Pericardium fibroblast (primary cell): Measurements from ENCODE around the gene CRNKL1. TPM values are rescaled to one million over a fixed set of nuclear protein-coding genes. Genes with fewer than 3 reads are reported as not detected.

Experiments used
- total RNA-seq: library from RNA; depleted of rRNA; stranded (reverse); fragments of >200 nt; gene quantifications from 2 replicates; pipeline ENCODE4 v1.2.3, GENCODE V29; 2015

Gene CRNKL1
- total RNA-seq: 12.8 and 13.8 TPM in 2 replicates

DNA sequence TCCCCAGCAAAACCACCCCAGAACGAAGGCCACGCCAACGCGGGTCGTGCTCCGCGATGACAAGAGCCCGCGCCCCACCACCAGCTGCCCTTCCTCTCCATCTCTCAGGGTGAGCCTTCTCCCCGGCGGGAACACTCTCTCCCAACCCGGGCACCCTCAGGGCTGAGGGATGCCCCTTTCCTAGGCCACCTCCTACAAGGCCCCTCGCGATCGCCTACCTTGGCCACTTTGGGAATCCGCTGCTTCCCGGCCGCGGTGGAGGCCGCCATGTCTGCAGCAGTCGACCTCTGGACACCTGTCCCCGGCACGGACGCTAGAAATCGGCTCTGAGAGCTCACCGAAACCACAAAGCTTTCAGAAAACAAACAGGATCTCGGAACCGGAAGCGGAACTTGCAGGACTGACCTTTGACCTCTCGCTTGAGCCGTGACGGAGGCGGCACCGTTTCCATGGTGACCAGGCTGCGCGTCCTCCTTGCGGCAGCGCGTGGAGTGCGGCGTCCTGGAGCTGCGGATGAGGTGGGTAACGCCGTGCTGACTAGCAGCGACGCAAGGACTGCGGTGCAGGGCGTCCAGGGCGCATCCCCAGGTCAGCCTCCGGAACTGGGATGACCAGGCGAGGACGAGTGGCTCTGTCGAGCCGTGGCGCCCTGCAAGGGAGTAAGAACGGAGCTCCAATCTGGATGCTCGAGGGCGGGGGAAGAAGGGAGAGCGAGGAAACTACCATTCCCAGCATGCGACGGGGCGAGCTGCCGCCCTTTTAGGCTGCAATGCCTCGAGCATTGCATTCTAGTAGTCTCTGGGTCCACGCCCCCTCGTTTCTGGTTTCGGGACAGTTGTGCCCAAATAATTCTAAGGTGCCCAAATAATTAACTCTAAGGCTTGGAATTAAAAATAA, at the start of gene CRNKL1, which contains the start of gene CFAP61:
Gene CRNKL1, minus strand, starts transcription at position 393 of the 897 bp plus-strand sequence. Its CDS starts 124 bp downstream, at position 269.
Gene CFAP61, plus strand, starts transcription at position 459 of the 897 bp plus-strand sequence. CDS start 4,122 bp downstream, outside the sequence.

DNA sequence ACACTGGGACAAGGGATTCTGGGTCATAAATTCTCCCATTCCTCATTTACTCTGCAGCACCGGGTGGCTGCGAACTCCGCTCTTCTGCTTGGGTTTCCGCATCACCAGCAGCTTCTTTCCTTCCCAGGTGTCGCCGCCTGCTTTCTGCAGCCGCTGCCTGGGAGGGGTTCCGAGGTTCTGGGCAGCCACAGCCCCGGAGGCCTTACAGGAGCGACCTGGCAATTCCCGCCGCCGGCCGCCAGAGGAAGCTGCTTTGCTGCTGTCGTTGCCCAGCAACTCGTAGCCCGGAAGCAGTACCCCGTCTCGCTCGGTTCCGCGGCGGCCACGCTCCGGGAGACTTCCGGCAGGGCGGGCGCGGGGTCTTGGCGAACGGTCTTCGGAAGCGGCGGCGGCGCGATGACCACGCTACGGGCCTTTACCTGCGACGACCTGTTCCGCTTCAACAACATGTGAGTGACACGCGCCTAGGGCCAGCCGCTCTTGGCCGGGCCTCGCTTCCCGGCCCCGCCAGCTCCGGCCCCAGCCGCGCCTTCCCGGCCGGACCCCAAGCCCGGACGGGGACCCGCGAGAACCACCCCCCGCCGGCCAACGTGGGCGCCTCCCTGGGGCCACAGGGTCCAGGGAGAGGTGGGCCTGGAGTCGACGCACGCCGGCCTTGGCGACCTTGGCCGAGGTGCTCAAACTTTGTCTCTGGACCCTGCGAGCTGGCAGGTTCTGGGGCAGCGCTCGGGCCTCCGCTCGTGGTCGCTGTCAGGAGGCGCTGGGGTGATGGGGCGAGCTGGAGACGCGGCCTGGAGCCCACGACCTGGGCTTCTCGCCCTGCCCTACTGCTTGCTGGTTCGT, 35.0 kb downstream of the CRNKL1 start, which contains the start of gene NAA20:
Gene NAA20, plus strand, starts transcription at position 362 of the 843 bp plus-strand sequence. Its CDS starts 35 bp downstream, at position 397.

Other genes with a start within 250 kb of the CRNKL1 start
- gene NAA20, start 35.1 kb downstream of the CRNKL1 start, total RNA-seq: 30.3 and 43.2 TPM in 2 replicates
- not detected in 2 replicates for gene CFAP61, start 66 bp upstream of the CRNKL1 start, total RNA-seq